ENCODE measurements around the gene ANTXR1.
A peak's percentile ranks its signal among the peaks of the same experiment; 100 is the strongest.

Gene ANTXR1

GRCh38 chr2:69154106-69154505 lies 141.1 kb downstream of the ANTXR1 start:
- FAIRE-seq: no peak
- TF ChIP-seq POU2F2 (IDR thresholded peaks at IDR 0.05; ENCODE audit: low read depth, low read length): no peak
- no peak for TF ChIP-seq SPI1 (IDR thresholded peaks at IDR 0.05; ENCODE audit: low read depth, low read length)
- TF ChIP-seq POLR2AphosphoS5 (IDR thresholded peaks at IDR 0.05; ENCODE audit: low read depth, low read length): no peak
- no peak for TF ChIP-seq POLR2A (IDR thresholded peaks at IDR 0.05; ENCODE audit: low read depth, low read length)
- TF ChIP-seq TAF1 (IDR thresholded peaks at IDR 0.05; ENCODE audit: low read depth, low read length): no peak
- TF ChIP-seq PAX5 (IDR thresholded peaks at IDR 0.05; ENCODE audit: insufficient read depth, low read length, severe bottlenecking): no peak
- no peak for DNase-seq (ENCODE audit: insufficient read length, low spot score)

GRCh38 chr2:69156624-69157023 lies 143.6 kb downstream of the ANTXR1 start:
- TF ChIP-seq POLR2AphosphoS5 (IDR thresholded peaks at IDR 0.05; ENCODE audit: low read depth, low read length): no peak
- no peak for TF ChIP-seq POLR2A (IDR thresholded peaks at IDR 0.05; ENCODE audit: low read depth, low read length)
- no peak for TF ChIP-seq SPI1 (IDR thresholded peaks at IDR 0.05; ENCODE audit: low read depth, low read length)
- no peak for TF ChIP-seq TAF1 (IDR thresholded peaks at IDR 0.05; ENCODE audit: low read depth, low read length)
- no peak for TF ChIP-seq PAX5 (IDR thresholded peaks at IDR 0.05; ENCODE audit: insufficient read depth, low read length, severe bottlenecking)
- no peak for TF ChIP-seq POU2F2 (IDR thresholded peaks at IDR 0.05; ENCODE audit: low read depth, low read length)
- no peak for FAIRE-seq
- DNase-seq (ENCODE audit: insufficient read length, low spot score): no peak

DNA sequence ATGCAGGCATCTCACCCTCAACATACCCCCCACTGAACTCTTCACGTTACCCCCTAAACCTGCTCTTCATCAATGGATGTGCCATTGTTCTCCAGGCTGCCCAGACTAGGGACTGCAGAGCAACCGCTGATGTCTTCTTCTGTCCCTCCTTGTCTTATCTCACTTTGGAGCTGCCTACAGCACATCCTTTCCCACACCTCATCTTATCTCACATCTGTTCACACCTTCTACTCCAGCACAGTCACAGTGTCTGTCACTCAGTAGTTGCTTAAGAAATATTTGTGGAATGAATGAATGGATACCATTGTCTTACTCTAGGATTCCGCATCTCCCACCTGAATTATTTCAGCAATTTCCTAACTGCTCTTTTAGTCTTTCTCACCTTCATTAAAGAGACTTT lies 144.5 kb downstream of the ANTXR1 start:
- no peak for DNase-seq (ENCODE audit: insufficient read length, low spot score)
- TF ChIP-seq PAX5 (IDR thresholded peaks at IDR 0.05; ENCODE audit: insufficient read depth, low read length, severe bottlenecking) (no peak), POLR2AphosphoS5 (IDR thresholded peaks at IDR 0.05; ENCODE audit: low read depth, low read length) (no peak), TAF1 (IDR thresholded peaks at IDR 0.05; ENCODE audit: low read depth, low read length) (no peak)
- no peak for FAIRE-seq

DNA sequence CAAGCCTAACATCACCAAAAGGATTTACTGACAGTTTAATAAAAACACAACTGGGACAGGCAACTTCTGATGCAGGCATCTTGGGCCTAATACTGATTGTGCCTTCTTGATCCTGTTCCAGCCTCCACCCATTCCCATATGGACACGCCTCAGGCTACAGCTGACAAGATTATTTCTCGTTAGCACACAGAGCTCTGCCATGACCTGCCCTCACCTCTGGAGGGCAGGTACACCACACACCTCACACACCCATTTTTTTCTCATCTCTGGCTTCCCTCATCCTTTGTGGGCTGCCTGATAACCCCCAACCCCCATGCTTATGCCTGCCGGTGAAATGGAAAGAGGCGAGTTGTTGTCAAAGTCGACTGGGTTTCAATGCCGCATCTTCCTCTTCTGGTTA lies 147.0 kb downstream of the ANTXR1 start:
- FAIRE-seq (no peak), DNase-seq (ENCODE audit: insufficient read length, low spot score) (no peak)
- TF ChIP-seq PAX5 (IDR thresholded peaks at IDR 0.05; ENCODE audit: insufficient read depth, low read length, severe bottlenecking) (no peak), POLR2AphosphoS5 (IDR thresholded peaks at IDR 0.05; ENCODE audit: low read depth, low read length) (no peak), POLR2A (IDR thresholded peaks at IDR 0.05; ENCODE audit: low read depth, low read length) (no peak)

DNA sequence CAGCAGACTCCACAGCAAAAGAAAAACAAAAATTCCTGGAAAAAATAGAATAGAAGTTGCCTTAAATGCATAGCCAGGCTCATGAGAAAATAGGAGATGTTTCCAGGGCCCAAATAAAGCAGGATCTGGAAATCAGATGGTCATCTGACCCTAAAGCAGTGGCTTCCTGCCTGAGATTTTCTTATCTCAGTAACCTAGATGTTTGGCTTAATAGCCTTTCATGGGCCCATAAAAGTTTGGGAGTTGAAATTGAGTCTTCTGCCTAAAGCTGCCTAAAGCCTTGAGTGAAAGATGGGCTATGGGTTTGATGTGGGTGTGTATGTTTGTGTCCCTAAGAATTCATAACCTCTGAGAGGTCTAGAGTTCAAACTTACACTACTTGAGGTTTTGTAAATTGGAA lies 149.1 kb downstream of the ANTXR1 start:
- FAIRE-seq: no peak
- TF ChIP-seq TAF1 (IDR thresholded peaks at IDR 0.05; ENCODE audit: low read depth, low read length) (no peak), PAX5 (IDR thresholded peaks at IDR 0.05; ENCODE audit: insufficient read depth, low read length, severe bottlenecking) (no peak), POLR2AphosphoS5 (IDR thresholded peaks at IDR 0.05; ENCODE audit: low read depth, low read length) (no peak), POLR2A (IDR thresholded peaks at IDR 0.05; ENCODE audit: low read depth, low read length) (no peak)
- DNase-seq (ENCODE audit: insufficient read length, low spot score): no peak

- DNase-seq (ENCODE audit: insufficient read length, low spot score) (no peak), FAIRE-seq (no peak)
- TF ChIP-seq SPI1 (IDR thresholded peaks at IDR 0.05; ENCODE audit: low read depth, low read length): peak; percentile 74
- no peak for TF ChIP-seq POLR2AphosphoS5 (IDR thresholded peaks at IDR 0.05; ENCODE audit: low read depth, low read length)
These were observed 150.1 kb downstream of the ANTXR1 start for GRCh38 chr2:69163109-69163508.

GRCh38 chr2:69163556-69163955 lies 150.6 kb downstream of the ANTXR1 start:
- no peak for TF ChIP-seq TAF1 (IDR thresholded peaks at IDR 0.05; ENCODE audit: low read depth, low read length)
- no peak for TF ChIP-seq POLR2A (IDR thresholded peaks at IDR 0.05; ENCODE audit: low read depth, low read length)
- TF ChIP-seq POLR2AphosphoS5 (IDR thresholded peaks at IDR 0.05; ENCODE audit: low read depth, low read length): no peak
- no peak for TF ChIP-seq SPI1 (IDR thresholded peaks at IDR 0.05; ENCODE audit: low read depth, low read length)
- no peak for TF ChIP-seq POU2F2 (IDR thresholded peaks at IDR 0.05; ENCODE audit: low read depth, low read length)
- no peak for TF ChIP-seq PAX5 (IDR thresholded peaks at IDR 0.05; ENCODE audit: insufficient read depth, low read length, severe bottlenecking)
- FAIRE-seq: no peak
- DNase-seq (ENCODE audit: insufficient read length, low spot score): no peak

DNA sequence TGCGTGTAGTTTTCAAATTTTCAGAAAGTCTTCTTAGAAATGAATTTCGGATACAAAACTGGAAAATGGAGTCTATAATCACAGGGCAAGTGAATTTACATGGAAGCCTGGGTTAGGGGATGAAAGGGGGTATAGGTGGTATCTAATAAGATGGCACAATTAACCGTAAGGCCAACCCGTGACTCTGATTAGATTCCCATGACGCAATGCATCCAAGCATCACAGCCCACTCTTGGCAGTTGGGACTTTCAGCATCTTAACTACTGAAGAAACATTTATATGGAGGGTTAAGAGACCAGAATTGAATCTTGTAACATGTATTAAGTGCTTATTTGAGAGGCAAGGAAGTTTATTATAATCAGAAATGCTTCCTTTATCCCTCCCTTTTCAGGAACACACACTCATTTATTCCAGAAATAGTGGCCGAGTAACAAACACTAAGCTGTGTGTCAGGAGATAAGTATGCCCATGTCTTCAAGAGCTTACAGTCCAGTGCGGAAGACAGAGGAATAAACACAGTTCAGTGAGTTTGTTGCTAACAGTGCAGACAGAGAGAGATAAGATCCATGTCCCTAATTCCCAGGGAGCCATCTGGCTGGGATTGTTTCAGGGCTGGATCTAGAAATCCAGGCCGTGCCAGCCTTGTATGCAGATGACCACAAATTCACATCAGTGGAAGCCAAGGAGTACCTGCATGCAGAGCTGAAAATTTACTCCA lies 151.2 kb downstream of the ANTXR1 start:
- FAIRE-seq (no peak), DNase-seq (ENCODE audit: insufficient read length, low spot score) (no peak)
- TF ChIP-seq PAX5 (IDR thresholded peaks at IDR 0.05; ENCODE audit: insufficient read depth, low read length, severe bottlenecking) (no peak), POLR2A (IDR thresholded peaks at IDR 0.05; ENCODE audit: low read depth, low read length) (no peak)

DNA sequence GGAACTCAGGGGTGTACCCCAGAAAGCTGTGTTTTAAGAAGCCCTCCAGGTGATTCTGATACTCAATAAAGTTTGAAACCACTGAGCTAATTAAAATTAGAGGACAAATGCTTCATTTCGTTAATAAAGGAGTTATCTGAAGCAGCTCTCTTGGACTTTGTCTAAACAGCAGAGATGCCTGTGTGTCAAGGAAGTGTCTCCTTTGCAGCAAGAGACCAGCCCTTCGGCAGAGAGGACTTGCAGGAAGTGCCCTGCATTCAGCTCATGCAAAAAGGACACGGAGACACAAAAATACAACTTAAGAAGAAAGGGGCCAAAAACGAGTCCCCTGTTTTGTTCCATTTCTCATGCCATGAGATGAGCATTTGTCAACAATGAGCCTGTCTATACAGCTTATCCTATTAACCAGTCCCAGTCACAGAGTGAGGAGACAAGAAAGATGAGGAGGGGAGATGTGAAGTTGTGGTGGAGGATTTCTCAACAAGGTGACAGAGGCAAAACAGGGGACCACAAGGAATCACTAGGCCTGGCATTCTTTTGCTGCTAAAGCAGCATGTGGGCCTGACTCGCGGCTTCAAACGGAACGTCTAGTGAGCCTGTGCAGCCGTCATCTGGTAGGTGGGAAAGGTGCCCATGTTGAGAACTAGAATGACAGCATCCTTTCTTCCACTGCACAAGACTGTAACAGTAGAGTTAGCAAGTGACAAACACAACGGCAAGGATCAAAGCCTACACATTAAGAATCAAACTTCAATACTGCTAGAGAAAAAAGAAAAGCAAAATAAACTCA lies 152.3 kb downstream of the ANTXR1 start:
- FAIRE-seq (no peak), DNase-seq (ENCODE audit: insufficient read length, low spot score) (no peak)
- TF ChIP-seq PAX5 (IDR thresholded peaks at IDR 0.05; ENCODE audit: insufficient read depth, low read length, severe bottlenecking): no peak
- TF ChIP-seq TAF1 (IDR thresholded peaks at IDR 0.05; ENCODE audit: low read depth, low read length): no peak
- no peak for TF ChIP-seq POLR2AphosphoS5 (IDR thresholded peaks at IDR 0.05; ENCODE audit: low read depth, low read length)
- TF ChIP-seq POU2F2 (IDR thresholded peaks at IDR 0.05; ENCODE audit: low read depth, low read length): no peak

DNA sequence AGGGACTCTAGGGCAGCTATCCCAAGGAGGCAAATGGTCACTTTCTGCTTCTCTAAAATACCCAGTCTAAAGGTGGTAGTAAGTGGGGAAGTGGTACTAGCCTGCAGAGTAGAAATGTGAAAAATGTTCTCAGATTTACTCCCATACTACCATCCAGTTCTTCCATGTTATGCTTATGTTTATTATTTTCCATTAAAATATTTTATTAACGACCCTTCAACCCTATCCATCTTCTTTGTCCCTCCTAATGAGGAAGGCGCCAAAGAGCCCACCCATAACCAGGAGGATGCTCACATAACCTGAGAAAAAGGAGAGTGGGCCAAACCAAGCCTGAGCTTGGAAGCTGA lies 153.5 kb downstream of the ANTXR1 start:
- FAIRE-seq (no peak), DNase-seq (ENCODE audit: insufficient read length, low spot score) (no peak)
- TF ChIP-seq TAF1 (IDR thresholded peaks at IDR 0.05; ENCODE audit: low read depth, low read length) (no peak), POLR2AphosphoS5 (IDR thresholded peaks at IDR 0.05; ENCODE audit: low read depth, low read length) (no peak), POU2F2 (IDR thresholded peaks at IDR 0.05; ENCODE audit: low read depth, low read length) (no peak), POLR2A (IDR thresholded peaks at IDR 0.05; ENCODE audit: low read depth, low read length) (no peak), SPI1 (IDR thresholded peaks at IDR 0.05; ENCODE audit: low read depth, low read length) (no peak), PAX5 (IDR thresholded peaks at IDR 0.05; ENCODE audit: insufficient read depth, low read length, severe bottlenecking) (no peak)
